Activated CD8-positive, alpha-beta memory T cell treated with anti-CD3 and anti-CD28 coated beads, Interleukin-2, amount 10 ng/mL, durations not matched to agents 7 days and 5 days (primary cell): ENCODE data around the gene DPPA3. TPM values are rescaled to one million over a fixed set of nuclear protein-coding genes. Genes with fewer than 3 reads are reported as not detected.
"Not testable (repeated sequence)": the region's sequence is repeated elsewhere in the genome, so short reads cannot be mapped to it uniquely, and the experiment has no call there.

Experiments
- ATAC-seq: fragments of 150-1000 bp; cut with Tn5 transposase; one replicate; pipeline ENCODE4 v1.10.0; 2021; ENCODE audit warnings: moderate library complexity
- CTCF ChIA-PET: fragments of 350-600 bp; sonication (Branson Sonifier 250); formaldehyde crosslinking; loops from one replicate; lab custom pipeline; 2021; ENCODE audit warnings: antibody characterized with exemption; lab: Charles Lee
- DNase-seq: peaks from one replicate; pipeline ENCODE4 v3.0.0-alpha.2; 2020
- H3K27ac Mint-ChIP-seq: one replicate; pipeline ENCODE4 v1.8.0; 2021; ENCODE audit warnings: mild to moderate bottlenecking, mixed read lengths
- H3K27me3 Mint-ChIP-seq: one replicate; pipeline ENCODE4 v1.8.0; 2021; ENCODE audit warnings: mixed read lengths
- H3K36me3 Mint-ChIP-seq: one replicate; pipeline ENCODE4 v1.8.0; 2021; ENCODE audit warnings: mild to moderate bottlenecking, mixed read lengths
- H3K4me1 Mint-ChIP-seq: one replicate; pipeline ENCODE4 v1.8.0; 2021; ENCODE audit warnings: mixed read lengths
- H3K4me3 Mint-ChIP-seq: one replicate; pipeline ENCODE4 v1.8.0; 2021; ENCODE audit warnings: mild to moderate bottlenecking, moderate library complexity, mixed read lengths
- H3K9me3 Mint-ChIP-seq: one replicate; pipeline ENCODE4 v1.8.0; 2022; ENCODE audit warnings: low read depth, mixed read lengths
- total RNA-seq, 2 experiments: library from RNA; stranded (reverse); gene quantifications; one replicate each; pipeline ENCODE4 v1.2.3, GENCODE V29; 2021

The DPPA3 gene
- total RNA-seq, 2 experiments from 2014 or later: not detected

DNA sequence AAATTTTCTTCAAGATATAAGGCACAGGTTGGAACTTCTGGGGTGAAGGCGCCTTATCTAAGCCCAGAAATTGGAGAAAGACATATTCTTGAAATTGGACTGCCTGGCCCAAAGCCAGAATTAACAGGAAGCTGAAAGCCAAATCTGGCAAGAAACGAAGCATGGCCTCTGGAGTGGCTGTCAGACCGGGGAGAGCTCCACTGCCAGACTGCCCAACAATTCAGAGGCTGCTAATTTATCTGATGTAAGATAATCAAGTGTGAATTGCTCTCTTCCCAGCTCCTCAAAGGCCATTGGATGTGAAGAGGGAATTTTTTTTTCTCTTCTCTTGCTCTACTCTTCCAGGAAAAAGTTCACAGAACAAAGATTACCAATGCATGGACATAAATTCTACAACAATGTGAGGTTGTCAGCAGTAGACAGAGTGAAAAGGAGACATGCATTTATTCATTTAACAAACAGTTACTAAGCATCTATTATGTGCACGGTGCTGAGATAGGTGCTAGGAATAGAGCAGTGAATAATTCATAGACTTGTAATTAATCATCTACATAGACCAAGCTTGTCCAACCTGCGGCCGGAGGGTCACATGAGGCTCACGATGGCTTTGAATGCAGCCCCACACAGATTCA lies 15.6 kb upstream of the DPPA3 start, which contains the start of gene GDF3:
GDF3 (minus strand) TSS at position 210 of the 632 bp plus-strand sequence; CDS start at position 163, 47 bp downstream.
- Mint-ChIP-seq H3K27me3 (peaks cover 18% of the 10 kb centered on the region), H3K27ac (no peak within 1 kb of the TSS), H3K4me3 (no peak within 1 kb of the TSS), H3K4me1 (no peaks in the 10 kb centered on the region), H3K9me3 (no peaks in the 10 kb centered on the region), H3K36me3 (no peaks in the 10 kb centered on the region)
- CTCF ChIA-PET: interaction anchor here (0.9 kb wide), 1 partner anchor 112 kb away, joined by 4 read pairs; no protein-coding TSS in a partner anchor
- no peak for ATAC-seq
- DNase-seq: no peak

DNA sequence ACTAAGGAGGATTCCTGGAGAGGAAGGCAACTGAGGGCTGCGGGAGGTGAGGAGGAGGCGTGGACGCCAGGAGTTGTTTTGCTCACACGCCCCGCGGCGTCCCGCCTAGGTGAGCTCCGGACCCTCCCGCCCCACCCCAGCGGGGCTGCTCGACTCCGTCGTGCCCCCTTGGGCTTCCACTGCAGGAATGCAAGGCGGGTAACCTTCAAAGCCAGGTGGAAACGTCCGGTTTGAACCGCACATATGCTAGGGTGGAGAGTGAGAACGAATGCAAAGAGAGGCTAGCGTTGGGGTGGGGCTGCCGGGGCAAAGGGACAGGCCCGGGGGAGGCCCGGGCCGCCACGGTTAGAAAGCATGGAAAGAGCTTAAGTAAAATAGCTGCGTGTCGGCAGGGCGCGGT lies 5.4 kb upstream of the DPPA3 start:
- H3K4me1 Mint-ChIP-seq: no peaks in the 10 kb centered on the region
- ATAC-seq: no peak
- H3K9me3 Mint-ChIP-seq: no peaks in the 10 kb centered on the region
- H3K27me3 Mint-ChIP-seq: no peaks in the 10 kb centered on the region
- no peaks in the 10 kb centered on the region for H3K36me3 Mint-ChIP-seq
- H3K4me3 Mint-ChIP-seq: no peak overlapping the region
- H3K27ac Mint-ChIP-seq: no peak overlapping the region
- CTCF ChIA-PET: no interaction called here
- no peak for DNase-seq

DNA sequence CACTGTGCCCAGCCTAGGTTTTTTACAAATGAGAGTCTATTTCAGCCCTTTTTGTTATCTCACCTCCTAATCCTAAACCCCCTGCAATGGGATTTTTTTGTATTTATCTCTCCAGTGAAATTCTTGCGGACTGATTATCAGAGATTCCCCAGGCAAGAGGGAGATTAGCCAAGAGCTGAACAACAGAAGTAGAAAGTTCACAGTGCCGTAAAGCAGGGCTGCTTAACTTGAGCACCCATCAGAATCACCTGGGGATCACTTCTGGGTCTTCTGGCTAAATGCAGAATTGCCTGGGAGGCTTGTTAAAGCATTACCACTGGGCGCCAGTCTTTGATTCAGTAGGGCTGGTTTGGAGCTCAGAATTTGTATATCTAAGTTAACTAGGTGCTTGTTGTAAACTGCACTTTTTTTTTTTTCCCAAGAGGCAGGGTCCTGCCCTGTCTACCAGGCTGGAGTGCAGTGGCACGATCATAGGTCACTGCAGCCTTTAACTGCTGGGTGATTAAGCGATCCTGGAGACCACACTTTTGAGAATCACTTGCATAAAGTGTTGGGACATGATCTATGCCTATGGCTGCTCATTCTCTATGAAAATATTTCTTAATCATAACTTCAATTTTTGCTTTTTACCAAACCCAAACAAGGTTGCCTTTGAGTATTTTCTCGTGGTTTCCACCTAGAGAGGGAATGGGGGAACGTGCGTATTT lies 1.1 kb upstream of the DPPA3 start:
- CTCF ChIA-PET: no interaction called here
- Mint-ChIP-seq H3K27me3 (peaks cover 6% of the 10 kb centered on the region), H3K9me3 (no peaks in the 10 kb centered on the region), H3K36me3 (no peaks in the 10 kb centered on the region), H3K27ac (no peak overlapping the region), H3K4me1 (no peaks in the 10 kb centered on the region), H3K4me3 (no peak overlapping the region)
- ATAC-seq (no peak), DNase-seq (no peak)

DNA sequence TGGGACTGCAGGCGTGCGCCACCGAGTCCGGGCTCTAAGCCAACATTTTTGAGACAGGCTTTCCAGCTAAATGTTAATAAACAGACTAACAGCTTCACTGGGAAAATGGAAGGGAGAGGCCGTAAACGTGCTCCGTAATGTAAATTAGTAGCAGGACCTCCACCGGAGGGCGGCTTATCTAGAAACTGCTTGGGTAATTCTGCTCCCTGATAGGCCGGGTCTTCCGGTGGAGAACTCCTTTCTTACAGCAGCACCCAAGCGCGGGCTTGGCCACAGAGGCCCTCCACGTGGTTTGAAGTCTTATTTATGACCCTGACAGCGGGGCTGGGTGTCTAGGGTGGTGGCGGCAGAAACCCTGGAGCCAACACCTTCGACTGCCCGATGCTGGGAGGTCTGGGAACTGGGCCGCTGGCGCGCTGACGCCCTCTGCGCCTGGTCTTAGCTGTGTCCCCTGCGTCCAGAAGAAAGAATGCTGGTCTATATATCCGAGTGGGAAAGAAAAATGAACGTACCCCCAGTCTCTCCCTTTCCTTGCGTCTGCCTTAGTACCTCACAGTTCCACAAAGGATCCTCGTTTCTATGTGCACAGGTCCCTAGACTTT lies 1.7 kb downstream of the DPPA3 start:
- Mint-ChIP-seq H3K36me3 (no peaks in the 10 kb centered on the region), H3K27ac (no peak overlapping the region), H3K4me3 (no peak overlapping the region), H3K4me1 (no peaks in the 10 kb centered on the region), H3K9me3 (no peaks in the 10 kb centered on the region), H3K27me3 (peaks cover 11% of the 10 kb centered on the region)
- DNase-seq: no peak
- CTCF ChIA-PET: no interaction called here
- no peak for ATAC-seq

DNA sequence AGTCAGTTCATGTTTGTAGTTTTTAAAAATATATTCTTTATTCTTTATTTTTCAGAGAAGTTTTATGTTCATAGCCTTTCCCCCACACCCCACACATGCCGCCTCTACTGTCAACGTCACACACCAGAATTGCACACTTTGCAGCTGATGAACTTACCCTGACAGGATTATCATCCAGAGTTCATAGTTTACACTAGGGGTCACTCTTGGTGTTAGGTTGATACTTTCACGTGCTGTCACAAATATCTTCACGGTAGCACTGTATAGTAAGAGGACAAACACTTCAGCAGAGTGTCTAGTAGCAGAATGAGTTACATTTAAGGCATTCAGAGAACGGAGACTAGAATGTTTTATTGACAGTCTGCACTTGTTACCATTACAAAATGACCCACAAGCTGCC lies 5.1 kb downstream of the DPPA3 start:
- Mint-ChIP-seq H3K27me3 (peaks cover 12% of the 10 kb centered on the region), H3K27ac (no peak overlapping the region), H3K4me1 (no peaks in the 10 kb centered on the region), H3K36me3 (no peaks in the 10 kb centered on the region), H3K4me3 (no peak overlapping the region), H3K9me3 (no peaks in the 10 kb centered on the region)
- no peak for DNase-seq
- CTCF ChIA-PET: interaction anchor here (1.0 to 1.7 kb wide), 3 partner anchors 73 to 93 kb away, joined by 3 to 12 read pairs (median 4); partner anchors contain the start of gene NANOG
- peak; percentile 49 for ATAC-seq

DNA sequence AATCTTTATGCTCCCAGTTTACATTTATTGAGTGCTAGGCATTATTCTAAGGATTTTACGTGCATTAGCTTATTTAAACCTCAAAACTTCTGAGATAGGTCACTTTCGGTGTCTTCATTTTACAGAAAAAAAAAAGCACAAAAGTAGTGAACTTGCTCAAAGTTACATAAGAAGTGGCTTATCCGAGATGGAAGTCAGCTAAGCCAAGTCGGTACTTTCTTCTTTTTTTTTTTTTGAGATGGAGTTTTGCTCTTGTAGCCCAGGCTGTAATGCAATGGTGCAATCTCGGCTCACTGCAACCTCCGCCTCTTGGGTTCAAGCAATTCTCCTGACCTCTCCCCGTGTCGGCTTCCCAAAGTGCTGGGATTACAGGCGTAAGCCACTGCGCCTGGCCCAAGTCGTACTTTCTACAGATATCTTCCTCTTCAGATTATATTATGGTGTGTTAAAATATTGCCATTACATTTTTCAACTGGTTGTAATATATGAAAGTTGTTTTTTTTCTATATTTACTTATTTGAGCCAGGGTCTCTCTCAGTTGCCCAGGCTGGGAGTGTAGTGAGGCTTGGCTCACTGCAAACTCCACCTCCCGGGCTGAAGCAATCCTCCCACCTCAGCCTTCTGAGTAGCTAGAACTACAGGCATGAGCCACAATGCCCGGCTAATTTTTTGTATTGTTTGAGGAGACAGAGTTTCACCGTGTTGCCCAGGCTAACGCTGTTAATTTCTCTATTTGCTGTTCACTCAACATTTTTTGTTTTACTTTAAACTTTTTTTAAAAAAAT lies 8.9 kb downstream of the DPPA3 start:
- no peak overlapping the region for H3K27ac Mint-ChIP-seq
- no peak for DNase-seq
- ATAC-seq: no peak
- H3K36me3 Mint-ChIP-seq: no peaks in the 10 kb centered on the region
- H3K9me3 Mint-ChIP-seq: no peaks in the 10 kb centered on the region
- H3K4me3 Mint-ChIP-seq: no peak overlapping the region
- CTCF ChIA-PET: interaction anchor here (0.7 kb wide), 1 partner anchor 87 kb away, joined by 3 read pairs; no protein-coding TSS in a partner anchor
- peaks cover 10% of the 10 kb centered on the region for H3K27me3 Mint-ChIP-seq
- no peaks in the 10 kb centered on the region for H3K4me1 Mint-ChIP-seq

DNA sequence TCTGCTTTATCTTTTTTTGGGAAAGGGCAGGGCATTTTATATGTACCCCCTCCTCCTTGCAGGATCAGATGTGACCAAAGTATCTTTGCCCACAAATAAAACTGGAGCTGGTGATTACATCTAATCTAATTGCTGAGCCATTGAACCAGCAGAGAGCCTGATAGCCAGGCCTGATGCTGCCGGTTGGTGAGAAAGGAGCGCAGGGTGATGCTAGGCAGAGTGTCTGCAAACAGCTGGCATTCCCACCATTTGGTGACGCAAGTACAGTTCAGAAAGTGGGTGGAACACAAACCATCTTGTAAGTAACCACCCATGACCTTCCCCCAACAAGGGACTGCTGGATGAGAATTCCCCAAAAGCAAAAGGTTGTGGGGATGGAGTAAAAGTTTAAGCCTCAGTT lies 12.7 kb downstream of the DPPA3 start:
- Mint-ChIP-seq H3K9me3 (no peaks in the 10 kb centered on the region), H3K4me1 (no peaks in the 10 kb centered on the region), H3K27ac (no peak overlapping the region), H3K36me3 (no peaks in the 10 kb centered on the region), H3K4me3 (no peak overlapping the region), H3K27me3 (peaks cover 2% of the 10 kb centered on the region)
- no peak for ATAC-seq
- DNase-seq: no peak
- CTCF ChIA-PET: no interaction called here

DNA sequence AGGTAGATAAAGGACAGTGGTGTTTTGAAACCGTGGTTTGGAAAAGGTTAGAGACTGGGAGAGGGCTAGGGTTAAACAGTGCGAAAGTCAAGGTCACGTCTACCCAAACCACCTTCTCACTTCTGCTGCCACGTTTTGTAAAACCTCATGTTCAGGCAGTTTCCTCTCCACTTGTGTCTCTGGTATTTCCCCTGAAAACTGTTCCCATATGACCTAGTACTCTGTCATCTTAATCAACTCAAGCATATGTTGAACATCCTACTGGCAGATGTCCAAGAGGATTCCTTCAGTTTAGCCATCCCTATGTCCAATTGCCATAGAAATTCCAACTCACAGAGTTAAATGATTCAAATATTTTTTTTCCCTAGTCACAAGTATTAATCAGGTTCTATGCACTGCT lies 18.5 kb downstream of the DPPA3 start:
- H3K27ac Mint-ChIP-seq: no peak overlapping the region
- peaks cover 9% of the 10 kb centered on the region for H3K27me3 Mint-ChIP-seq
- no peak for ATAC-seq
- no peak for DNase-seq
- H3K9me3 Mint-ChIP-seq: no peaks in the 10 kb centered on the region
- CTCF ChIA-PET: no interaction called here
- H3K4me1 Mint-ChIP-seq: no peaks in the 10 kb centered on the region
- no peak overlapping the region for H3K4me3 Mint-ChIP-seq
- H3K36me3 Mint-ChIP-seq: no peaks in the 10 kb centered on the region

DNA sequence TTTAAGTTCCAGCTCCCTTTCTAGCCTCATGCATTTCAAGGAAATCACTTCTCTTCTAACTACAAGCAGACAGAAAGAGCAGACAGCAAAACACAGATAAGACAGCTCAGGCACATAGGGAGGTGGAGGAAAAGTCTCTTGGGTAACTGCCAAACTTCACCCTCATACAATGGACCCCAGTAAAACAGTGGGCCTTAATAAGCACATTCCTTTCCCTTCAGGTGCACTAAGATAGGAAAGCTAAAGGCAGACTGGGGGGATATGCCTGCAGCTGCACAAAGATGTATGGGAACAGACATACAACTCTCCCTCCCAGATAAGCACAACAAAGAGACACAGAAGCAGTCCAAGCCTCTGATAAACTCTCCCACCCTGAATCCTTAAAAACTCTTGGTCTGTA lies 19.8 kb downstream of the DPPA3 start:
- ATAC-seq, H3K4me1 Mint-ChIP-seq, H3K4me3 Mint-ChIP-seq, CTCF ChIA-PET, H3K27me3 Mint-ChIP-seq, H3K36me3 Mint-ChIP-seq, H3K27ac Mint-ChIP-seq, DNase-seq, H3K9me3 Mint-ChIP-seq: not testable (repeated sequence)

DNA sequence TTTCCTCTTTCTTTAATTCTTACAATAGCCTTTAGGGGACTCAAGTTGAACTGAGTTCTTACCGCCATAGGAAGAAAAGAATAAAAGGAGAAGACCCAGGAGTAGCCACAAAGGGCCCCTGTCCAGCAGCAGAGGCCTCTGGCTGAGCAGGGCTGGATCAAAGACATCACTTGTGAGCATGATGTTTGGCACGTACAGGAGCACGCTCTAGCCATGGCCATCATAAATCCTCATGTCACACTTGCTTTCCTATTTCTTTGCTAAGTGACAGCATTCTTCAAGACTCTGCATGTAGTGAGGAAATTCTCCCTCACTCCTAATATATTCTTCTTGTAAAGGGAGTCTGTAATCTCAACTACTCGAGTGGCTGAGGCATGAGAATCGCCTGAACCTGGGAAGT lies 20.3 kb downstream of the DPPA3 start:
- DNase-seq: no peak
- CTCF ChIA-PET: no interaction called here
- Mint-ChIP-seq H3K27ac (no peak overlapping the region), H3K27me3 (peaks cover 9% of the 10 kb centered on the region), H3K4me3 (no peak overlapping the region), H3K4me1 (no peaks in the 10 kb centered on the region), H3K9me3 (no peaks in the 10 kb centered on the region), H3K36me3 (no peaks in the 10 kb centered on the region)
- no peak for ATAC-seq

DNA sequence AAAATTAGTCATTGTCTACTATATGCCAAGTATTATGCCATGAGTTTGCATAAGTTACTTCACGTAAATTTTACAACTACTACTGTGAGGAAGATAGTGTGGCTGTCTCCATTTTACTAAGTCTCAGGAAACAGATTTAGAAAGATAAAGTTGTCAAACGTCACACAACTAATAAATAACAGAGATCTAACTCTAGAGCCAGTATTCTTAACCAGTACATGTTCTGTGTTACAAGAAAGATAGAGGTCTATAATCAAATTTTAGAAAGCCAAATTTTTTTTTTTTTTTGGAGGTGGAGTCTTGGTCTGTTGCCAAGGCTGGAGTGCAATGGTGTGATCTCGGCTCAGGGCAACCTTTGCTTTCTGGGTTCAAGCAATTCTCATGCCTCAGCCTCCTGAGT lies 21.8 kb downstream of the DPPA3 start:
- no peaks in the 10 kb centered on the region for H3K4me1 Mint-ChIP-seq
- no peak overlapping the region for H3K4me3 Mint-ChIP-seq
- no peak overlapping the region for H3K27ac Mint-ChIP-seq
- no peaks in the 10 kb centered on the region for H3K9me3 Mint-ChIP-seq
- no peaks in the 10 kb centered on the region for H3K36me3 Mint-ChIP-seq
- DNase-seq (no peak), ATAC-seq (no peak)
- CTCF ChIA-PET: no interaction called here
- peaks cover 9% of the 10 kb centered on the region for H3K27me3 Mint-ChIP-seq

DNA sequence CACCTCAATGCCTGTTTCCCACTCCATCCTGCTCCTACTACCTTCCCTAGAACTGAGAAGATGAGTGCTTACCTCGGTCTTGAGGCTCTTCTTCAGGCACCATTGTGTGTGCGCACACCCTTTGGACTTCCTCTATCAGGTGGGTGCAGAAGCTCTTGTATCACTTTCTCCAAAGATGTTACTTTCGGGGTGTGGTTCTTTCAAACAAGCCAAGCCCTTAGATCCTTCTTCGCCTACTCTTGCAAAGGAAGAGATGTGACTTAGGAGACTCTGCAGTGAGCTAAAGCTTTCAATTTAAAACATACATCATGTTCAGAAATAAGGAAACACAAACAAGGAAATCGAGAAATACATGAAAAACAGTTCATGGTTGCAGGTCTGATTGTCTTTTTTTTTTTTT lies 36.0 kb downstream of the DPPA3 start, which contains the start of gene CLEC4C:
CLEC4C (minus strand) TSS at position 130 of the 400 bp plus-strand sequence; CDS start at position 103, 27 bp downstream.
- CTCF ChIA-PET: no interaction called here
- no peaks in the 10 kb centered on the region for H3K9me3 Mint-ChIP-seq
- DNase-seq (no peak), ATAC-seq (no peak)
- no peak within 1 kb of the TSS for H3K27ac Mint-ChIP-seq
- H3K27me3 Mint-ChIP-seq: no peaks in the 10 kb centered on the region
- H3K4me3 Mint-ChIP-seq: no peak within 1 kb of the TSS
- peaks cover 8% of the 10 kb centered on the region for H3K4me1 Mint-ChIP-seq
- no peaks in the 10 kb centered on the region for H3K36me3 Mint-ChIP-seq

DNA sequence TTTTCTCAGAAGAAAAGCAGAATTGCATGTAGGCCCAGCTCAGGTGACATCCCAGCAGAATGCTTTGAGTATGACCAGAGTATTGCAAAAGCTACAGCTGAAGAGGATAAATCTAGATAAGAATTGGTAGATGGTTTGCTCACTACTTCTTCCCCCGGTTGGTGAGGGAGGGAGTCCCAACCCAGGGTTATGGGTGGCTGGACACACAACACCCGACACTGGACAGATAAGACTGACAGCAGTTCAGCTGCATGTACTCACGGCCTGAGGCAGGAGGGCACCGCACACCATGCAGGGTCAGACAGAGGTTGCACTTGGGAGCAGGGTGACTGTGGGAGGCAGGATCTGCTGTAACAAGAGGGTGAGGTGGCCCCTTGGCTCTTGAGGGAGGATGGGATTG lies 37.6 kb downstream of the DPPA3 start:
- ATAC-seq (no peak), DNase-seq (no peak)
- CTCF ChIA-PET: no interaction called here
- Mint-ChIP-seq H3K27ac (no peak overlapping the region), H3K4me3 (no peak overlapping the region), H3K4me1 (peaks cover 15% of the 10 kb centered on the region), H3K9me3 (no peaks in the 10 kb centered on the region), H3K27me3 (no peaks in the 10 kb centered on the region), H3K36me3 (peaks cover 1% of the 10 kb centered on the region)
